ENCODE results near the gene GALNT9. TPM values are rescaled to one million over a fixed set of nuclear protein-coding genes. Genes with fewer than 3 reads are reported as not detected.

Gene GALNT9
- polyA plus RNA-seq, 1 of the 3 experiments (the other 2 are of a cell fraction), result not detected

GRCh38 chr12:132256646-132257045, 72.7 kb downstream of the GALNT9 start:
- no peaks in the 10 kb centered on the region for H4K20me1 ChIP-seq (ENCODE audit: insufficient read depth)
- TF ChIP-seq ELF1 (IDR thresholded peaks at IDR 0.05), result no peak
- no peak for TF ChIP-seq SIN3A (IDR thresholded peaks at IDR 0.05; ENCODE audit: borderline replicate concordance, low read depth, low read length)
- TF ChIP-seq RFX5 (IDR thresholded peaks at IDR 0.05; ENCODE audit: low read length), result no peak
- no peak for TF ChIP-seq NFIC (IDR thresholded peaks at IDR 0.05; ENCODE audit: borderline replicate concordance)
- no peak for TF ChIP-seq RCOR1 (IDR thresholded peaks at IDR 0.05; ENCODE audit: low read length)
- TF ChIP-seq FOXJ3 (CRISPR knock-in tag; IDR thresholded peaks at IDR 0.05), result no peak
- no peak for TF ChIP-seq USF2 (IDR thresholded peaks at IDR 0.05; ENCODE audit: borderline replicate concordance, low read depth, low read length)
- TF ChIP-seq MEF2A (IDR thresholded peaks at IDR 0.05; ENCODE audit: borderline replicate concordance, low read depth), result no peak
- no peak for TF ChIP-seq TCF12 (IDR thresholded peaks at IDR 0.05)
- no peak for TF ChIP-seq YY1 (IDR thresholded peaks at IDR 0.05; ENCODE audit: low read depth)
- TF ChIP-seq CTCF (IDR thresholded peaks at IDR 0.05), result no peak
- no peak for TF ChIP-seq ZBTB33 (IDR thresholded peaks at IDR 0.05; ENCODE audit: borderline replicate concordance, low read depth)
- no peak for TF ChIP-seq MAX (IDR thresholded peaks at IDR 0.05; ENCODE audit: low read depth)
- no peak for TF ChIP-seq NRF1 (IDR thresholded peaks at IDR 0.05; ENCODE audit: low read depth, low read length)
- no peak for TF ChIP-seq MXI1 (IDR thresholded peaks at IDR 0.05; ENCODE audit: low read depth, low read length)
- no peak for TF ChIP-seq GABPA (IDR thresholded peaks at IDR 0.05; ENCODE audit: low read depth)
- no peak overlapping the region for H2AFZ ChIP-seq (ENCODE audit: low read depth)
- no peak overlapping the region for H3K27ac ChIP-seq (ENCODE audit: low read depth in 2 of 2, low read length in 1 of 2)
- H3K9me3 ChIP-seq, result no peaks in the 10 kb centered on the region
- H3K79me2 ChIP-seq (ENCODE audit: insufficient read depth), result no peaks in the 10 kb centered on the region
- no peak overlapping the region for H3K9ac ChIP-seq
- H3K4me1 ChIP-seq (ENCODE audit: control insufficient read depth in 1 of 2, insufficient read depth in 2 of 2, low read depth in 1 of 2, low read length in 1 of 2), result peaks cover 0 to 3% of the 10 kb centered on the region in 2 experiments; a peak in 1 of 4 replicates
- H3K4me3 ChIP-seq (ENCODE audit: low read depth in 2 of 2, low read length in 1 of 2), result no peak overlapping the region
- no peaks in the 10 kb centered on the region for H3K36me3 ChIP-seq (replicated peaks in 1 of 2; ENCODE audit: control insufficient read depth in 1 of 2, insufficient read depth in 2 of 2, low read length in 1 of 2)
- ChIA-PET POLR2A (interaction anchor here (1.1 kb wide), 1 partner anchor 14 kb away, joined by 3 read pairs; no protein-coding TSS in a partner anchor), CTCF (no interaction called here)
- H3K27me3 ChIP-seq (ENCODE audit: insufficient read depth), result peaks cover 68% of the 10 kb centered on the region
- no peak for DNase-seq
- 25% methylated on average over 4 of the region's 9 CpGs for WGBS (ENCODE audit: low lambda C conversion rate)
- H3K4me2 ChIP-seq, result no peak overlapping the region
- no peaks in the 10 kb centered on the region for H3F3A ChIP-seq (replicated peaks; ENCODE audit: insufficient read depth)
- no peaks in the 10 kb centered on the region for H3K9me2 ChIP-seq

Data from SK-N-SH (cell line).